WTC11 (cell line): ENCODE data around the gene TTLL4. TPM values are rescaled to one million over a fixed set of nuclear protein-coding genes. Genes with fewer than 3 reads are reported as not detected.

ENCODE experiments used
- ATAC-seq: fragments of 200-7000 bp; cut with Tn5 transposase; 2 replicates; pipeline ENCODE4 v1.10.0; 2021; ENCODE audit warnings: mild to moderate bottlenecking, moderate library complexity
- CTCF ChIA-PET: fragments of 300-600 bp; sonication (Branson Sonifier 250); formaldehyde crosslinking; loops from one replicate; lab custom pipeline; 2021; ENCODE audit warnings: antibody characterized with exemption; lab: Charles Lee
- POLR2A ChIA-PET: fragments of 350-600 bp; sonication (Branson Sonifier 250); formaldehyde crosslinking; loops from one replicate; lab custom pipeline; 2021; ENCODE audit warnings: antibody characterized with exemption; lab: Charles Lee
- DNase-seq: peaks from one replicate; pipeline ENCODE4 v3.0.0; 2021; ENCODE audit warnings: low spot score
- H3K27ac Mint-ChIP-seq: 2 replicates; pipeline ENCODE4 v1.8.0; 2021; ENCODE audit warnings: mixed read lengths
- H3K27me3 Mint-ChIP-seq: 2 replicates; pipeline ENCODE4 v1.8.0; 2021; ENCODE audit warnings: low read depth, mild to moderate bottlenecking, moderate library complexity, mixed read lengths
- H3K36me3 Mint-ChIP-seq: 2 replicates; pipeline ENCODE4 v1.8.0; 2021; ENCODE audit warnings: mixed read lengths
- H3K4me1 Mint-ChIP-seq: 2 replicates; pipeline ENCODE4 v1.8.0; 2022; ENCODE audit warnings: mixed read lengths
- H3K4me3 Mint-ChIP-seq: 2 replicates; pipeline ENCODE4 v1.8.0; 2021; ENCODE audit warnings: mild to moderate bottlenecking, moderate library complexity, mixed read lengths
- H3K9me3 Mint-ChIP-seq: 2 replicates; pipeline ENCODE4 v1.8.0; 2021; ENCODE audit warnings: mixed read lengths
- ATF1 ChIP-seq: sonication (generic); formaldehyde crosslinking; IDR thresholded peaks from 2 replicates; pipeline ENCODE4 v1.8.1; 2023; ENCODE audit warnings: mild to moderate bottlenecking, moderate library complexity, missing genetic modification reagents
- EMX1 ChIP-seq: fragments of 250-450 bp; sonication (Bioruptor Pico); IDR thresholded peaks from 2 replicates; pipeline ENCODE4 v1.8.0; 2021; ENCODE audit warnings: mild to moderate bottlenecking
- GRHL2 ChIP-seq: fragments of 250-450 bp; sonication (Bioruptor Pico); IDR thresholded peaks from 2 replicates; pipeline ENCODE4 v1.8.0; 2022; ENCODE audit warnings: mild to moderate bottlenecking, moderate library complexity; ENCODE audit not compliant: insufficient replicate concordance, severe bottlenecking
- NR3C1 ChIP-seq: sonication (generic); formaldehyde crosslinking; conservative IDR thresholded peaks from 2 replicates; pipeline ENCODE4 v1.8.1; 2023; ENCODE audit warnings: low read depth, mild to moderate bottlenecking, missing genetic modification reagents
- TP53 ChIP-seq: sonication (generic); formaldehyde crosslinking; IDR thresholded peaks from 2 replicates; pipeline ENCODE4 v1.8.1; 2023; ENCODE audit warnings: mild to moderate bottlenecking, missing genetic modification reagents
- ZNF219 ChIP-seq: sonication (generic); formaldehyde crosslinking; IDR thresholded peaks from 2 replicates; pipeline ENCODE4 v1.8.0; 2023; ENCODE audit warnings: missing genetic modification reagents, mild to moderate bottlenecking, borderline replicate concordance
- ZNF263 ChIP-seq: sonication (generic); formaldehyde crosslinking; IDR thresholded peaks from 2 replicates; pipeline ENCODE4 v1.8.1; 2022; ENCODE audit warnings: low read depth, mild to moderate bottlenecking, moderate library complexity, missing genetic modification reagents
- ZNF317 ChIP-seq: sonication (generic); formaldehyde crosslinking; IDR thresholded peaks from 2 replicates; pipeline ENCODE4 v1.8.1; 2023; ENCODE audit warnings: low read depth, mild to moderate bottlenecking, moderate library complexity, missing genetic modification reagents, borderline replicate concordance
- total RNA-seq: library from RNA; stranded (reverse); gene quantifications from 3 replicates; pipeline ENCODE4 v1.2.3, GENCODE V29; 2021
- TF ChIP-seq, protein P1 (sequence below): sonication (generic); formaldehyde crosslinking; IDR thresholded peaks from 2 replicates; pipeline ENCODE4 v1.8.0; 2023; ENCODE audit warnings: missing genetic modification reagents, mild to moderate bottlenecking, borderline replicate concordance
- TF ChIP-seq, protein P2 (sequence below): sonication (generic); formaldehyde crosslinking; IDR thresholded peaks from 2 replicates; pipeline ENCODE4 v1.8.1; 2023; ENCODE audit warnings: mild to moderate bottlenecking, missing genetic modification reagents, borderline replicate concordance
- TF ChIP-seq, protein P3 (sequence below): sonication (generic); formaldehyde crosslinking; IDR thresholded peaks from 2 replicates; pipeline ENCODE4 v1.8.0; 2022; ENCODE audit warnings: mild to moderate bottlenecking, missing genetic modification reagents
- TF ChIP-seq, protein P4 (sequence below): fragments of 200-600 bp; IDR thresholded peaks from 2 replicates; pipeline ENCODE4 v1.8.0; 2022; ENCODE audit warnings: antibody characterized with exemption
- TF ChIP-seq, protein P5 (sequence below): sonication (generic); formaldehyde crosslinking; IDR thresholded peaks from 2 replicates; pipeline ENCODE4 v1.8.1; 2022; ENCODE audit warnings: low read depth, mild to moderate bottlenecking, moderate library complexity, missing genetic modification reagents, borderline replicate concordance
- TF ChIP-seq, protein P6 (sequence below): sonication (generic); formaldehyde crosslinking; IDR thresholded peaks from 2 replicates; pipeline ENCODE4 v1.8.1; 2023; ENCODE audit warnings: mild to moderate bottlenecking, missing genetic modification reagents, moderate library complexity
- TF ChIP-seq, protein P7 (sequence below): sonication (generic); formaldehyde crosslinking; IDR thresholded peaks from 2 replicates; pipeline ENCODE4 v1.8.1; 2022; ENCODE audit warnings: low read depth, missing genetic modification reagents, borderline replicate concordance
- TF ChIP-seq, protein P8 (sequence below): fragments of 250-450 bp; sonication (Bioruptor Pico); IDR thresholded peaks from 2 replicates; pipeline ENCODE4 v1.9.0; 2021; ENCODE audit warnings: moderate library complexity, mild to moderate bottlenecking, inconsistent platforms, borderline replicate concordance

The TTLL4 gene
- total RNA-seq, 1 experiment from 2014 or later, result 87.4 TPM

DNA sequence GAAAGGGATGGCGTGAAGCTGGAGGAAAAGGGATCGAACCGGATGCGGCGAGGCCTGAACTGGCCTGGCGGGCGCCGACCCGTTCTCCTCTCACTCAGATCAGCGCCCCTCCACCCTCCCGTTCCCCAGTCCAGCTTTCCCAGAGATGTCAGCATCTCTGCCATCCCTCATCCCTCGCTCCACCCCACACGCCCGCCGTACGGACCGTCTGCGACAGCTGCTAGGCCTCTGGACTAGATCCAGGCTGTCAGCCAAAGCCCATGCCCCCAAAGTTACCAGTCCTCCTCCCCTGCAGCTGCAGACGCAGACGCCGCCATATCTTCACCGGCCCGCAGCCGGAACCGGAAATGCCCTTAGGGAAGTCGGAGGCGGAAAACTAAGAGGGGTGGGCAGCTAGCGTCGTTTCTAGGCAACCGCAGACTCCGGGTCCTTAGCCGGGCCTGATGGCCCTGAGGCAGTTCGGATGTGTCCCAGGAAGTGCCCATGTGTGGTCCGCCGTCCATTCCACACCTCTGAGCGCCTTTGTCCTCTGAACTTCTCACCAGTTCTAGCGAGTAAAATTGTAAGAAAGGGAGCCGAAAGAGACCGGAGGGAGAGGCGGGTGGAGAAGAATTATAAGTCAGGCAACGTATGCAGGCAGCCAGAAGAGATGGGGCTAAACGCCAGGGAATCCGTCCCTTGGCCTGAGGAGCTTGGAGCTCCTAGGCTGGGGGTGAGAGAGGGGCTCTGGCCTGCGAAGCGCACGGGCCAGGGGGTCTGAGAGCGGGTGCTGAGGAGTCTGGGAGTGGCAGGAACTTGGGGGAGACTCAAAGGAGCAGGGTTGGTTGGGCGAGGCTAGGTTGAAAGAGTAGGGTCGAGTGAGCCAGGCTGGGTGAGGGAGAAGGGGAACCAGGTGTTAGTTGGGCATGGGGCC lies 38.7 kb upstream of the TTLL4 start, which contains the start of the genes RNF25 and STK36 (continued):
- TF ChIP-seq, protein P1, sequence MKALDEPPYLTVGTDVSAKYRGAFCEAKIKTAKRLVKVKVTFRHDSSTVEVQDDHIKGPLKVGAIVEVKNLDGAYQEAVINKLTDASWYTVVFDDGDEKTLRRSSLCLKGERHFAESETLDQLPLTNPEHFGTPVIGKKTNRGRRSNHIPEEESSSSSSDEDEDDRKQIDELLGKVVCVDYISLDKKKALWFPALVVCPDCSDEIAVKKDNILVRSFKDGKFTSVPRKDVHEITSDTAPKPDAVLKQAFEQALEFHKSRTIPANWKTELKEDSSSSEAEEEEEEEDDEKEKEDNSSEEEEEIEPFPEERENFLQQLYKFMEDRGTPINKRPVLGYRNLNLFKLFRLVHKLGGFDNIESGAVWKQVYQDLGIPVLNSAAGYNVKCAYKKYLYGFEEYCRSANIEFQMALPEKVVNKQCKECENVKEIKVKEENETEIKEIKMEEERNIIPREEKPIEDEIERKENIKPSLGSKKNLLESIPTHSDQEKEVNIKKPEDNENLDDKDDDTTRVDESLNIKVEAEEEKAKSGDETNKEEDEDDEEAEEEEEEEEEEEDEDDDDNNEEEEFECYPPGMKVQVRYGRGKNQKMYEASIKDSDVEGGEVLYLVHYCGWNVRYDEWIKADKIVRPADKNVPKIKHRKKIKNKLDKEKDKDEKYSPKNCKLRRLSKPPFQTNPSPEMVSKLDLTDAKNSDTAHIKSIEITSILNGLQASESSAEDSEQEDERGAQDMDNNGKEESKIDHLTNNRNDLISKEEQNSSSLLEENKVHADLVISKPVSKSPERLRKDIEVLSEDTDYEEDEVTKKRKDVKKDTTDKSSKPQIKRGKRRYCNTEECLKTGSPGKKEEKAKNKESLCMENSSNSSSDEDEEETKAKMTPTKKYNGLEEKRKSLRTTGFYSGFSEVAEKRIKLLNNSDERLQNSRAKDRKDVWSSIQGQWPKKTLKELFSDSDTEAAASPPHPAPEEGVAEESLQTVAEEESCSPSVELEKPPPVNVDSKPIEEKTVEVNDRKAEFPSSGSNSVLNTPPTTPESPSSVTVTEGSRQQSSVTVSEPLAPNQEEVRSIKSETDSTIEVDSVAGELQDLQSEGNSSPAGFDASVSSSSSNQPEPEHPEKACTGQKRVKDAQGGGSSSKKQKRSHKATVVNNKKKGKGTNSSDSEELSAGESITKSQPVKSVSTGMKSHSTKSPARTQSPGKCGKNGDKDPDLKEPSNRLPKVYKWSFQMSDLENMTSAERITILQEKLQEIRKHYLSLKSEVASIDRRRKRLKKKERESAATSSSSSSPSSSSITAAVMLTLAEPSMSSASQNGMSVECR, result peak; percentile 44; the same call in 1 of the 2 replicates
- TF ChIP-seq, protein P2, sequence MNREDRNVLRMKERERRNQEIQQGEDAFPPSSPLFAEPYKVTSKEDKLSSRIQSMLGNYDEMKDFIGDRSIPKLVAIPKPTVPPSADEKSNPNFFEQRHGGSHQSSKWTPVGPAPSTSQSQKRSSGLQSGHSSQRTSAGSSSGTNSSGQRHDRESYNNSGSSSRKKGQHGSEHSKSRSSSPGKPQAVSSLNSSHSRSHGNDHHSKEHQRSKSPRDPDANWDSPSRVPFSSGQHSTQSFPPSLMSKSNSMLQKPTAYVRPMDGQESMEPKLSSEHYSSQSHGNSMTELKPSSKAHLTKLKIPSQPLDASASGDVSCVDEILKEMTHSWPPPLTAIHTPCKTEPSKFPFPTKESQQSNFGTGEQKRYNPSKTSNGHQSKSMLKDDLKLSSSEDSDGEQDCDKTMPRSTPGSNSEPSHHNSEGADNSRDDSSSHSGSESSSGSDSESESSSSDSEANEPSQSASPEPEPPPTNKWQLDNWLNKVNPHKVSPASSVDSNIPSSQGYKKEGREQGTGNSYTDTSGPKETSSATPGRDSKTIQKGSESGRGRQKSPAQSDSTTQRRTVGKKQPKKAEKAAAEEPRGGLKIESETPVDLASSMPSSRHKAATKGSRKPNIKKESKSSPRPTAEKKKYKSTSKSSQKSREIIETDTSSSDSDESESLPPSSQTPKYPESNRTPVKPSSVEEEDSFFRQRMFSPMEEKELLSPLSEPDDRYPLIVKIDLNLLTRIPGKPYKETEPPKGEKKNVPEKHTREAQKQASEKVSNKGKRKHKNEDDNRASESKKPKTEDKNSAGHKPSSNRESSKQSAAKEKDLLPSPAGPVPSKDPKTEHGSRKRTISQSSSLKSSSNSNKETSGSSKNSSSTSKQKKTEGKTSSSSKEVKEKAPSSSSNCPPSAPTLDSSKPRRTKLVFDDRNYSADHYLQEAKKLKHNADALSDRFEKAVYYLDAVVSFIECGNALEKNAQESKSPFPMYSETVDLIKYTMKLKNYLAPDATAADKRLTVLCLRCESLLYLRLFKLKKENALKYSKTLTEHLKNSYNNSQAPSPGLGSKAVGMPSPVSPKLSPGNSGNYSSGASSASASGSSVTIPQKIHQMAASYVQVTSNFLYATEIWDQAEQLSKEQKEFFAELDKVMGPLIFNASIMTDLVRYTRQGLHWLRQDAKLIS (CRISPR knock-in tag), result 0 out of 2 replicates have a peak, but pooled peaks have one; percentile 25

DNA sequence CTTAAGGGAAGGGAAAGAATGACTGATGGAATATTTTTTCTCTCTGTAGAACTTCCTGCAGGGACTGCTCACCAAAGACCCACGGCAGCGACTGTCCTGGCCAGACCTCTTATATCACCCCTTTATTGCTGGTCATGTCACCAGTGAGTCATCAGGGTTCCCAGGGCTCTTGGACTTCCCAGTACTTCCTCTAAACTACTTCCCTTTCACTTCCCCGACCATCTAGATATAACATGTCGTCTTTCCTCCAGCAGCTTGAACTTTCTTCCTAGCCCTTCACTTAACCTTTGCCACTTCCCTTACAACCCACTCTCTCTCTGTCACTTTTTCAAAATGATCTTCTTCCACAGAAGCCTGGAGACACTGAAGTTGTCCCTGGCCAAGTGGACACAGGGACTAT lies 31.5 kb upstream of the TTLL4 start:
- Mint-ChIP-seq H3K36me3 (peaks cover 18% of the 10 kb centered on the region), H3K27me3 (no peaks in the 10 kb centered on the region), H3K27ac (no peak overlapping the region), H3K9me3 (no peaks in the 10 kb centered on the region), H3K4me3 (no peak overlapping the region), H3K4me1 (no peaks in the 10 kb centered on the region)
- CTCF ChIA-PET, result no interaction called here
- no peak for DNase-seq
- POLR2A ChIA-PET, result no interaction called here
- no peak for ATAC-seq
- TF ChIP-seq ZNF219 (CRISPR knock-in tag), result no peak
- TF ChIP-seq, protein P3, sequence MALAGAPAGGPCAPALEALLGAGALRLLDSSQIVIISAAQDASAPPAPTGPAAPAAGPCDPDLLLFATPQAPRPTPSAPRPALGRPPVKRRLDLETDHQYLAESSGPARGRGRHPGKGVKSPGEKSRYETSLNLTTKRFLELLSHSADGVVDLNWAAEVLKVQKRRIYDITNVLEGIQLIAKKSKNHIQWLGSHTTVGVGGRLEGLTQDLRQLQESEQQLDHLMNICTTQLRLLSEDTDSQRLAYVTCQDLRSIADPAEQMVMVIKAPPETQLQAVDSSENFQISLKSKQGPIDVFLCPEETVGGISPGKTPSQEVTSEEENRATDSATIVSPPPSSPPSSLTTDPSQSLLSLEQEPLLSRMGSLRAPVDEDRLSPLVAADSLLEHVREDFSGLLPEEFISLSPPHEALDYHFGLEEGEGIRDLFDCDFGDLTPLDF (CRISPR knock-in tag), result no peak
- no peak for TF ChIP-seq ZNF263 (CRISPR knock-in tag)
- TF ChIP-seq NR3C1 (CRISPR knock-in tag), result no peak
- TF ChIP-seq, protein P4, sequence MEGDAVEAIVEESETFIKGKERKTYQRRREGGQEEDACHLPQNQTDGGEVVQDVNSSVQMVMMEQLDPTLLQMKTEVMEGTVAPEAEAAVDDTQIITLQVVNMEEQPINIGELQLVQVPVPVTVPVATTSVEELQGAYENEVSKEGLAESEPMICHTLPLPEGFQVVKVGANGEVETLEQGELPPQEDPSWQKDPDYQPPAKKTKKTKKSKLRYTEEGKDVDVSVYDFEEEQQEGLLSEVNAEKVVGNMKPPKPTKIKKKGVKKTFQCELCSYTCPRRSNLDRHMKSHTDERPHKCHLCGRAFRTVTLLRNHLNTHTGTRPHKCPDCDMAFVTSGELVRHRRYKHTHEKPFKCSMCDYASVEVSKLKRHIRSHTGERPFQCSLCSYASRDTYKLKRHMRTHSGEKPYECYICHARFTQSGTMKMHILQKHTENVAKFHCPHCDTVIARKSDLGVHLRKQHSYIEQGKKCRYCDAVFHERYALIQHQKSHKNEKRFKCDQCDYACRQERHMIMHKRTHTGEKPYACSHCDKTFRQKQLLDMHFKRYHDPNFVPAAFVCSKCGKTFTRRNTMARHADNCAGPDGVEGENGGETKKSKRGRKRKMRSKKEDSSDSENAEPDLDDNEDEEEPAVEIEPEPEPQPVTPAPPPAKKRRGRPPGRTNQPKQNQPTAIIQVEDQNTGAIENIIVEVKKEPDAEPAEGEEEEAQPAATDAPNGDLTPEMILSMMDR, result no peak
- TF ChIP-seq, protein P5, sequence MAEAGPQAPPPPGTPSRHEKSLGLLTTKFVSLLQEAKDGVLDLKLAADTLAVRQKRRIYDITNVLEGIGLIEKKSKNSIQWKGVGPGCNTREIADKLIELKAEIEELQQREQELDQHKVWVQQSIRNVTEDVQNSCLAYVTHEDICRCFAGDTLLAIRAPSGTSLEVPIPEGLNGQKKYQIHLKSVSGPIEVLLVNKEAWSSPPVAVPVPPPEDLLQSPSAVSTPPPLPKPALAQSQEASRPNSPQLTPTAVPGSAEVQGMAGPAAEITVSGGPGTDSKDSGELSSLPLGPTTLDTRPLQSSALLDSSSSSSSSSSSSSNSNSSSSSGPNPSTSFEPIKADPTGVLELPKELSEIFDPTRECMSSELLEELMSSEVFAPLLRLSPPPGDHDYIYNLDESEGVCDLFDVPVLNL (CRISPR knock-in tag), result no peak
- TF ChIP-seq, protein P6, sequence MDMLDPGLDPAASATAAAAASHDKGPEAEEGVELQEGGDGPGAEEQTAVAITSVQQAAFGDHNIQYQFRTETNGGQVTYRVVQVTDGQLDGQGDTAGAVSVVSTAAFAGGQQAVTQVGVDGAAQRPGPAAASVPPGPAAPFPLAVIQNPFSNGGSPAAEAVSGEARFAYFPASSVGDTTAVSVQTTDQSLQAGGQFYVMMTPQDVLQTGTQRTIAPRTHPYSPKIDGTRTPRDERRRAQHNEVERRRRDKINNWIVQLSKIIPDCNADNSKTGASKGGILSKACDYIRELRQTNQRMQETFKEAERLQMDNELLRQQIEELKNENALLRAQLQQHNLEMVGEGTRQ (CRISPR knock-in tag), result no peak
- TF ChIP-seq, protein P7, sequence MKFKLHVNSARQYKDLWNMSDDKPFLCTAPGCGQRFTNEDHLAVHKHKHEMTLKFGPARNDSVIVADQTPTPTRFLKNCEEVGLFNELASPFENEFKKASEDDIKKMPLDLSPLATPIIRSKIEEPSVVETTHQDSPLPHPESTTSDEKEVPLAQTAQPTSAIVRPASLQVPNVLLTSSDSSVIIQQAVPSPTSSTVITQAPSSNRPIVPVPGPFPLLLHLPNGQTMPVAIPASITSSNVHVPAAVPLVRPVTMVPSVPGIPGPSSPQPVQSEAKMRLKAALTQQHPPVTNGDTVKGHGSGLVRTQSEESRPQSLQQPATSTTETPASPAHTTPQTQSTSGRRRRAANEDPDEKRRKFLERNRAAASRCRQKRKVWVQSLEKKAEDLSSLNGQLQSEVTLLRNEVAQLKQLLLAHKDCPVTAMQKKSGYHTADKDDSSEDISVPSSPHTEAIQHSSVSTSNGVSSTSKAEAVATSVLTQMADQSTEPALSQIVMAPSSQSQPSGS, result no peak
- no peak for TF ChIP-seq ATF1 (CRISPR knock-in tag)
- TF ChIP-seq TP53, result no peak
- TF ChIP-seq GRHL2, result no peak
- TF ChIP-seq ZNF317 (CRISPR knock-in tag), result no peak
- TF ChIP-seq, protein P8, sequence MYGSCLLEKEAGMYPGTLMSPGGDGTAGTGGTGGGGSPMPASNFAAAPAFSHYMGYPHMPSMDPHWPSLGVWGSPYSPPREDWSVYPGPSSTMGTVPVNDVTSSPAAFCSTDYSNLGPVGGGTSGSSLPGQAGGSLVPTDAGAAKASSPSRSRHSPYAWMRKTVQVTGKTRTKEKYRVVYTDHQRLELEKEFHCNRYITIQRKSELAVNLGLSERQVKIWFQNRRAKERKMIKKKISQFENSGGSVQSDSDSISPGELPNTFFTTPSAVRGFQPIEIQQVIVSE (CRISPR knock-in tag), result no peak
- TF ChIP-seq EMX1 (CRISPR knock-in tag), result no peak
